GM19351 (cell line): ENCODE data around the gene ZNF423.

ENCODE experiments used
- ATAC-seq: cut with Tn5 transposase; IDR thresholded peaks from one replicate; pipeline ENCODE4 v1.9.1; 2021; ENCODE audit warnings: mild to moderate bottlenecking, moderate library complexity; ENCODE audit not compliant: unreplicated experiment

Gene ZNF423

GRCh38 chr16:49786926-49787557, 68.9 kb downstream of the ZNF423 start:
- no peak for ATAC-seq

DNA sequence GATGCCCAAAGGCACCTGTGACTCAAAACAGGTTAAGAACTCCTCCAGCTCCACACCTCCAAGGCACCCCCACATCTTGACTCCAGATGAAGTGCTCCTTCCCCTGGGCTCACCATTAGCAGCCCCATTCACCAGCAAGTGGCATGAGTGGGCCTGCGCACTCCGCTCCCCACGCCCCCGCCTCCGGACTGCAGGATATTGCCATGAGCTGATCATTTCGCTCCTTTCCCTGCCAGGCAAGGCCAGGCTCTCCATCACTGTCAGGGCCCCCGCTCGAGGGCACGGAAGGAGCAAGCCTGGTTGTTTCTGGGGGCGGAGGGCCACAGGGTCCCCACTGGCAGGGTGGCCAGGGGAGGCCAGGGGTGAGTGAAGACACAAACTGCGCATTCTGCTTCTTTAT, 69.9 kb downstream of the ZNF423 start:
- no peak for ATAC-seq

DNA sequence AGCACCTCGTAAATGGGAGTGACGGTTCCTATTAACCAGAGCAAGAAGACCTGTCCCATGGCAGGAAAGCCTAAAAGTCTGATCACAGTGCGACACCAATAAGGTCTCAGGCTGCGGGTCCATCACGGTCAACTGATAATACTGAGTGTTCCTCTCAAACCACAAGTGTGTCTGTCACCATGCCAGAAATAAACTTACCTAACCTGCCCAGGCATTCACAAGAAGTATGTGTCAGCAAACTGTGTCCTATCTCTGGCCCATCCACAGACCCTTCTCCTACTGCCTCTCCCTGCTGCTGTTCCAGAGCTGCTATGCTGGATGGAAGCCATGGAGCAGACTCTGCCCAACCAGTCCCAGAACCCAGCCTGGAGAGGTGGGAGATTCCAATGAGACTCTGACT, 73.5 kb downstream of the ZNF423 start:
- no peak for ATAC-seq

- ATAC-seq = no peak
Measured at GRCh38 chr16:49781401-49781800, 74.5 kb downstream of the ZNF423 start.

- no peak for ATAC-seq
Measured at GRCh38 chr16:49780433-49780832, 75.5 kb downstream of the ZNF423 start.

DNA sequence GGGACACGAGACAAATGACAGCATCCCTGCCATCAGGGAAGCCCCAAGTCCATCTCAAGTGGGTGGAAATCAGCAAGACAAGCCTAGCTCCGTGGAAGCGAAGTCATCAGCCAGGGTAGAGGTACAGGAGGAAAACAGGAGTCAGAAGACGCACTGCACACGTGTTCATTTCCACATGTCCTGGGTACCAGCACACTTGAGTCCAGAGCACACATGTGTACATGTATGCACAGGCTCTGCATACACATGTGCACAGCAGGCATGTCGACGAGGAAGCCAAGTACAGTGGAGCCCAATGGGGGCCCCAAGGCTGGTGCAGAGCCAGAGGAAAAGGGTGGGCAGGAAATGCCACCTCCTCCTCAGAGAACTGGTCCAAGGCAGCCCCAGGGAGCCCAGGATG, 75.9 kb downstream of the ZNF423 start:
- no peak for ATAC-seq

GRCh38 chr16:49778202-49778930, 77.5 kb downstream of the ZNF423 start:
- ATAC-seq = no peak

GRCh38 chr16:49776734-49777133, 79.2 kb downstream of the ZNF423 start:
- no peak for ATAC-seq

GRCh38 chr16:49776085-49776595, 79.8 kb downstream of the ZNF423 start:
- ATAC-seq = no peak

GRCh38 chr16:49775581-49775980, 80.3 kb downstream of the ZNF423 start:
- no peak for ATAC-seq

DNA sequence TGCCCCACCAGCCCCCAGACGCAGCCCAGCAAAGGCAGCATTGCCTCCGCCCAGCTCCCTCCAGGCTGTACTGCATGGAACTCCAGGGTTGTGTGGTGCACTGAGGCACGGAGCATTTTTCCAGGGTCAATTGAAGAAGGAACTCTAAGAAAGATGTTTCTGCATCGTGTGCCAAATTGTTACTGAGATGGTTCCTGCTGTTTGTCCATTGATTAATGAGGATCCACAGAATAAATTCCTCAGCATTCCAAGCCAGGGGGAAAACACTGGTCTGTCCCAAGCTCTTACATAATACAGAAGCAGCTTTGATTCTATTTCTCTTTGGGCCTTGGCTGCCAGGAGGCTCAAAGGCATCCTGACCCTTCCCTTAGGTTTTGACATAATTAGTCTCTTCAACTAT, 80.9 kb downstream of the ZNF423 start:
- no peak for ATAC-seq

DNA sequence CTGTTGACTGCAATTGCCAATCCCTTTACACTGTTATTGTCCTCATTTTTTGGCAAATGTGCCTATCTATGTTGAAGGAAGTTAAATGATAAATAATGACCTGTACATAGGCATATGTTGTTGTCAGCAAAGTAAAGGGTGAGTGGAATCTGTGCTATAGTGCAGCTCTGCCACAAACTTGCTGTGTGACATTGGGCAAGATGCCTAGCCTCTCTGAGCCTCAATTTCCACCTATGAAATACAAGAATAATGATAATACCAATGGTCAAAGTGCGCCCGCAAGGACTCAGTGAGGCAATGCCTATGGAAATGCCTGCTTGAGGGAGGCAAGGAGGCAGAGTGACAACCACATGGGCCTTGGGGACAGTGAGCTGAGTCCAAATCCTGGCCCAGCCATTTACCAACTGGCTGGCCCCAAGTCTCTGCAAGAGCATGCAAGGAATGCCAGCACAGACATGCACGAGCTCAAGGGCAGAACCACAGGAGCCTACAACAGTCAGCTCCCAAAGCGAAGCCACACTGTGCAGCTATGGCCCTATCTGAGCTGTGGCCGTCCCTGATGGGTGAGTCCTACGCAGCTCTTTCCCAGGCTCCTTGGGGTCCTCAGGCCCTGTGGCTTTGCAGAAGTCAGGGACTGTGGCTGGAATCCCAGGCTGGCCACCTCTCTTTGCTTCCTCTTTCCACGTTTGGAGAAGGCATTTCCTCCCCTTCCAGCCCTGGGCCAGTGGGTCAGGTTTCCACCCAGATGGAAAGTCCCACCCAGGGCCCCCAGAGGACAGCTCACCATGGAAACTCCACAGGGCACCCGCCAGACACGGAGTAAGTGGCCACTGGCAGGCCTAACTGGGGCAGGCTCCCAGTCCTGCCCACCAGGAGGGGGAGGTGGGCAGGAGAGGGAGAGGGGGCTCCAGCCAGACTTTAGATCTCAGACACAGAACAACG, 82.1 kb downstream of the ZNF423 start:
- ATAC-seq = no peak

- ATAC-seq = no peak
Measured at GRCh38 chr16:49767998-49768397, 87.9 kb downstream of the ZNF423 start.

- no peak for ATAC-seq
Measured at GRCh38 chr16:49767414-49767813, 88.5 kb downstream of the ZNF423 start.

DNA sequence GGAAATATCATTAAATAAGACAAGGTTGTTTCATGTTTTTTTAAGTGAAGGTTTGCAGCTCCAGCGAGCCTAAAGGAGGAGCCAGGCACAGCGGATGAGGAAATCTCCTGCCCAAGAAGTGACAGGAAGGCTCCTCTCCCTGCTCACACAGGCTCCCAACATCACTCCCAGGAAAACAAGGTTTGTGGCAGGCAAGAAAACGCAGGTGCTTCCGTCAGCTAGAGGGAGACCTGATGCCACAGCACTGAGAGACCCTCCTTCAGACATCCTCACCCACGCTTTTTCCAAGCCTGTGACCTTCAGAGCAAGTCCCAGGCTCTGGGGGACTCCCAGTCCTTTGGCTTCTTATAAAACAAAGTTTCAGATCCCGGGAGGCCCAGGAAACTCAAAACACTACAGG, 89.7 kb downstream of the ZNF423 start:
- no peak for ATAC-seq

DNA sequence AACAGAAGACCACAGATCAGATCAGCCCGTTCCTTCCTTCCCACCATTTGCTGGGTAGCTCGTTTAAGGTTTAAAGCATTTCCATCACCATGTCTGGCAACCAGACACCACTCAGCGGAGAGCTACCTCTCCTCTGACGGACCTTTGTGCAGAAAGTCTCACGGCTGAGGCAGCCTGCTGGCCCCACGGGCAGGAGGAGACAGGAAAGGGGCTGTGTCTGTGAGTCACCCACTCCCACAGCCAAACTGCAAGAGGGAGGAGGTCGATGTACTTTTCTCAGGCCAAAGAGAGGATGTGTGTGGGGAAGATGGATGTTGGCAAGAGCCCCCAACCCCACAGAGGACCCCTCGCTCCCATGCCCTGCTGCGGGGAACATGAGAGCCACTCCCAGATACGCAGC, 92.1 kb downstream of the ZNF423 start:
- ATAC-seq = no peak

DNA sequence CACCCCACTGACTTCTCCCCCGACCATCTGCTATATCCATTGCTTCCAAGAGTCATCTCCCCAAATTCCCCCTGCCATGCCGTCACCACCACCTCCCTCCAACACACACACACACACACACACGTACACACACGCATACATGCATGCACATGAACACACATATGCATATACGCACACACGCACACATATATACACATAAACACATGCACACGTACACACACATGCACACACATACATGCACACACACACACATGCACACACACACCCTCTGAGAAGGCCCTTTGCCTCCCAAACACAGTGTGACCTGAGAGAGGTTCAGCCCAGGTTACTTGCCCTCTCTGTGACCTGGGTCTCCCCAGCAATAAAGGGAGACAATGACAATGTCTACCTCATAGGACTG, 95.1 kb downstream of the ZNF423 start:
- no peak for ATAC-seq

- no peak for ATAC-seq
Measured at GRCh38 chr16:49757559-49758069, 98.3 kb downstream of the ZNF423 start.

DNA sequence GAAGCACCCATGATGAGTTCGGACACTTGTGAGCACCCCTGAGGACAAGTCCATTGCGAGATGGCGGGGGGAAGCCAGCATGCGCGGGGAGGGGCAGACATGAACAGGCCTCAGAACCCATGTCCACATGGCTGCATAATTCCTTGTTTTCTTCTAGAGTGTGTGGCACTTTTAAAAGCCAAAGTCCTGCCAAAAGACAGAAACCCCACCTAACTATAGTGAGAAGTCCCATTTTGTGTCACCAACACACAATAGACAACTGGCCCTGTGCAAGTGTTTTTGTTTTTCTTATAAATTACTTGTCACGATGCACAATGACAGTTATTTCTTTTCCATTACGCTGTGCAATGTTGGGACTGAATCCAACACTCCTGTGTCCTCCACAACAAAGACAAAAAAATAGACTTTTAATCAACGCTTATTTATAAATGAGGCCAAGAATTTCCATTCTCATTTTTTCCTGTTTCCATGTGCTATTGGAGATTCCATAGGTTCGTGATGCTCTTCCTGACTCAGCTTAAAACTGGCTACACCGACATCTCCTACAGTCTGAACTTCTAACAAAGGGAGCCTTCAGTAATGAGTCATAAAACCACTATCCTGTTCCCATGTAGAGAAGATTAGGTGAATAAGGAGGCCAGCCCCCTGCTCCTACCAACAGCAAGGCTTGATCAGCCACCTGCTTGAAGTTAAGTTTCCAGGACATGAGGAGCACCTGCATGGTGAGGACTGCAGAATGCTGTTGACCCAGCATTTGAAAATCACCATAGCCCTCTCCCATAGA, 98.9 kb downstream of the ZNF423 start:
- ATAC-seq = no peak

GRCh38 chr16:49755716-49756505, 100.0 kb downstream of the ZNF423 start:
- no peak for ATAC-seq
